NCI-H748 treated with DMSO at 0.1 percent for 48 hours (cell line): ENCODE measurements around the gene ATXN7L2.
A peak's percentile ranks its signal among the peaks of the same experiment; 100 is the strongest.

Experiments used
- DNase-seq: peaks from one replicate; lab custom pipeline; 2025; lab: John Stamatoyannopoulos, UW

ATXN7L2 gene

DNA sequence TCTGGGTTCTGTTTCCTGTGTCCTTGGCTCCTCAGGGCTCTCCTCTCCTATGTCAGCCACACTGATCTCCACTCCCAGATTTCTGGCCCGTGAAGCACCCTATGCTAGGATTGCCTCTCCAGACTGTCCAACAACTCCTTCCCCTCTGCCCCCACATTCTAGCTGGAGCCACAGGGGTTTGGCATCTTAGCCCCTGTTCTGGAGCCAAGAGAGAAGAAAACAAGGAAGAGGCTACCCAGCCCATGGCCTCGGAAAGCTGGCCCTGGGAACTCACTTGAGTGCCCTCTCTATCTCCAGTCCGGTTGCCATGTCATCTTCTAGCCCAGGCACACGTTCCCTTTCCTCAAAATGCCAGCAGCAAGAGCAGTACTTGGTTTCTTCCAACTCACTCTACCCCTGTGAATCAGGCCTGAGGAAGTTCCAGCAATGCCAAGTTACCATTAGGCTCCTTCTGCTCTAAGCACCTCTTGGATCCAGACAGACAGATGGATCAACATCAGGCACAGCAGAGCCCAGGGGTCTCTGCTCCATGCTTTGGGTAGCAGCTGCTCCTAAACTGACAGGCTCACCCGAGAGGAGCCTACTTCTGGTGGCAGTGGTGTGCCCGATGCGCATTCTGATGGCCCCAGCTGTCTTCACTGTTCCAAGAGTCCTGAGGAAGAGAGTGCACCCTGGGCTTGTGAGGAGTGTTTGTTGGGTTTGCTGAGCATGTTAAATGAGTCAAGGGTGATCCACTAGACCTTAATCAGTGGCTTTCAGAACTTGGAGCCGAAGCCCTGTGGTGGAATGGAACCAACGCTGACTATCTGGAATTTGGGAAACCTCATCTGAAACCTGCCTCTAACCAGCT, 44.4 kb downstream of the ATXN7L2 start:
- no peak for DNase-seq

DNA sequence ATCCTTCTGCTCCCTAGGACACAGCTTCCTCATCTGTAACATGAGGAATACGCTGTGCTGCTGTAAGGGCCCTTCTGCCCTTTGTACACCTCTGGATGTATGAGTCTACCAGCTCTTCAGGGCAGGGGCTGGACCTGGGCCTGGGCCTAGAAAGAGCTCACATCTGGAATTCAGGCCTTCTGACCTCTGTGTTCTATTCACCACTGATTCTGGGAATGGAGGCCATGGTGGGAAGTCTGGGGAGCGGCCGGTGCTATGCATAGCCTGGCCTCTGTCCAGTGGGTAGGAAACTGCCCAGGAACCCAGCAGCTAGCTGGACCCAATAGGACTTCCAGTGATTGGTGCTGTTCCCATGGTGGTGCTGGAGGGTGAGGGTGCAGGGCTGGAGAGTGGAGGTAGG, 45.0 kb downstream of the ATXN7L2 start:
- no peak for DNase-seq

GRCh38 chr1:109529881-109530456, 46.3 kb downstream of the ATXN7L2 start:
- DNase-seq: no peak

GRCh38 chr1:109530457-109531087, 46.9 kb downstream of the ATXN7L2 start:
- no peak for DNase-seq

GRCh38 chr1:109531380-109531779, 47.7 kb downstream of the ATXN7L2 start:
- DNase-seq: no peak

DNA sequence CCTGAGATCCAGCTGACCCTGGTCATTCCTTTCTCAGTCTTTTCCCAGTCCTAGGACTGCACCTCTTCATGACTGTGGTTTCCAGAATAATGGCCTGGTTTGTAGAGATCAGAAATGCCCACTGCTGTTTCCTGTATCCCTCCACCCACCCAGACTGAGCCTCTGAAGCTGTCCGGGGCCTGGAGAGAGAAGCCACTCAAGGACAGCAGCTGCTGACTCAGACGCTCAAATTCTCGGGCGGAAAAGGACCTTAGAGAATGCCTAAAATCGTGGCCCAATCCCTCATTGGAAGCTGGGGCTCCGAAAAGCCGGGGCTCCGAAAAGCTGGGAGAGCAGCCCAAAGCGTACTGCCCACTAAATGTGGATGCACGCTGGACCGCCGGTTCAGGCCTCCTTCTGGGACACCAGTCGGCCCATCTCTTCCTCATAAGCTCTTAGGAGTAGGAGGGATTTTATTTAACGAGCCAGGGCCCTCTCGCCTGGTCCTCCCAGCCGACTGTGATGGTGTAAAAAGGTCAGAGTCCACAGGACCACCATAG, 48.2 kb downstream of the ATXN7L2 start:
- no peak for DNase-seq

GRCh38 chr1:109532365-109533136, 48.8 kb downstream of the ATXN7L2 start:
- DNase-seq: peak; percentile 54

- DNase-seq: no peak
Observed at GRCh38 chr1:109534307-109534858, 50.7 kb downstream of the ATXN7L2 start.

- DNase-seq: no peak
Observed at GRCh38 chr1:109535481-109535880, 51.8 kb downstream of the ATXN7L2 start.

DNA sequence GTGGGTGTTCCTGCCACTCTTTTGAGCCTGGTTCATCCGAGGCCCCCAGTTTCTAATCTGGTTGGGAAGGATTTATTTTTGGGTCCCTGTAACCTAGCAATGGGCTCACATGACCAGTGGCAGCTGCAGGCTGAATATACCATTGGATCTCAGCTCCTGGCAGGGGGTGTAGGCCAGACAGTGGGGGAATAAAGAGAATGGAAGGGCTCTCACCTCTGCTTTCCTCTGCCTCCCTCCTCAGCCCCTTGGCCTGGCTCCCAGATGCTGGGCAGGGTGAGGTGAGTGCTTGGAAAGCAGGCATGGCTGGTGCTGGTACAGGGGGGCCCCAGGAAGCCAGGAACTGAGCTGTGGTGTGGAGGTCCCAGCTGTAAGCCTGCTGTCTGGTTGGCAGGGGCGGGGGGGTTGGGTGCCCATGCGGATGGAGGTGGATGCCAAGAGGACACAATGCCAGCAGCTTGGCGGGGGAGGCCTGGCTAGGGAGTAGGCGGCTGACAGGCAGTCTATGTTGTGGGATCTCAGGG, 52.3 kb downstream of the ATXN7L2 start:
- no peak for DNase-seq

DNA sequence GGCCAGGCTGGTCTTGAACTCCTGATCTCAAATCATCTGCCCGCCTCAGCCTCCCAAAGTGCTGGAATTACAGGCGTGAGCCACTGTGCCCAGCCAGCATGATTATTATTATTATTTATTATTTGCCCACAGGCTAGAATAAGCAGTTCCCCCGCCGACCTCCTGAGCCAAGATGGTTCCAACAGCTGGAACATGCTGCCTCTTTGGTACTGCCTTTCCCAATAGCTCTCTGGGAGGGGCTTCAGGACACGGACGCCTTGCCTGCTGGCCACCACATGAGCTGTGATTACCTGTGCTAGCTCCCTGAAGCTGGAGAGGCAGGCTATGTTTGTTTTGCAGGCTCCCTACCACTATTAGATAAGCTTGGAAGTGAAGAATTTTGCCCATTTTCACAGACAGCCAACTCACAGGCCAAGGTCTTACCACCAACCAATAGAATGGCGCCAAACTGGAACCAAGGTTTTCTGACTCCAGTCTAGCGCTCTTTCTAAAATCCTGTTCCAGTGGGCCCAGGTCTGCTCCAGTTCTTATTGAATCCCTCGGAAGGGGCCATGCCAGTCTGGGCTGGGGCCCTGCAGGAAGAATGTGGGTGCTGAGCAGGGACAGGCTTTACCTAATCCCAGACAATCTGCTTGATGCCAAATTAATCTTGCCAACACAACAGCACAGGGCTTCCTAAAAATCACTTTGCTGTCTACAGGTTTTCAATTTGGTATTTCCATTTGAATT, 53.9 kb downstream of the ATXN7L2 start:
- no peak for DNase-seq

DNA sequence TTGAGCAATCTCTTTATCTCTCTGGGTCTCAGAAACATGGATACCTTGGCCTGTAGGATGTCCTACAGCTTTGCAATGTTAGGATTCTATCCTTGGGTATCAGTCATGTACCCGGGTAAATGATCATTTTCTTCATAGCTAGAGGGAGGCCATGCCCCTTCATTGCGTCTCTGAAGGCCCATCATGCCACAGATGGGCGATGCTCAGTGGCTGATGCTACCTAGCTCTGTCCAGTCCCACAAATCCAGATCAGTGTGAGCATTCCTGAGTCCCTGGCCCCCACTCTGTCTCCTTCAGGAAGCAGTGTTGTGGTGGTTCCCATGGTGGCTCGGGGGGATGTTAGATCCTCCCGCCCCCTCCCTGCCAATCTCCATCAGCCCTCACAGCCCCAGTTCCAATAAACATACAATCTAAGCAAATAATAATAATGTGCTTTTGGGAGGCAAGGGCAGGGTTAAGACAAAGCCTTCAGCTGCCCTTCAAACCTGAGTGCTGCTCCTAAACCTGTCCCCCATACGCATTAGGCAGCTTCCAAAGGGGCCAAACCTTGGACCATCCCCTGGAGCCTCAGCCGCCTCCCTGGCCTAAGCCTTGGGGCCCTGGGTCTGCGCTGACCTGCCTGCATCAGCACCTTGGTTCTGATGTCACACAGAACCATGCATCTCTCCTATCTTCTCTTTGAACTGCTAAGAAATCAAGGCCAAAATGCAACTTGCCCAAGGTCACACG, 55.3 kb downstream of the ATXN7L2 start:
- DNase-seq: no peak

DNA sequence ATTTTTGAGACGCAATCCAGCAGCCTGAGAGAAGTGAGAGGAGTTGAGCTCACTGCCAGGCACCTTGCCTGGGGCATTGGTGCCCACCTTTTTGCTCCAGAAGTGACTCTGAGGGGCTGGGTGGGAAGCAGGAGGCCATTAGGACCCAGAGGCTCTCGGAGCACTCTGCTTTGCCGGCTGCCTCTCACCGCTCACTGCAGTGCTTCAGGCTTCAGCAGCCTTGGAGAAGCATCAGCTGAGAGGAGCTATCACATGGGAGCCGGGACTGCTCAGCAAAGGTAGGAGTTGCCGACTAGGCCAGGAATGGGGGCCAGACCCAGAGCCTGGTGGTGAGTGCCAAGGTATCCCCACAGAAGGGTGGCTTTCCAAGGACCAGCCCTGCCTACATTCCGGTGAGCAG, 56.0 kb downstream of the ATXN7L2 start, which contains the start of gene GPR61:
Gene GPR61 (plus strand): TSS at position 197 of the 400 bp plus-strand sequence. CDS start 3,151 bp downstream, outside the sequence.
- DNase-seq: no peak

- DNase-seq: no peak
Observed at GRCh38 chr1:109541102-109541501, 57.4 kb downstream of the ATXN7L2 start.
